ENCODE results near the gene DAGLA.

DNA sequence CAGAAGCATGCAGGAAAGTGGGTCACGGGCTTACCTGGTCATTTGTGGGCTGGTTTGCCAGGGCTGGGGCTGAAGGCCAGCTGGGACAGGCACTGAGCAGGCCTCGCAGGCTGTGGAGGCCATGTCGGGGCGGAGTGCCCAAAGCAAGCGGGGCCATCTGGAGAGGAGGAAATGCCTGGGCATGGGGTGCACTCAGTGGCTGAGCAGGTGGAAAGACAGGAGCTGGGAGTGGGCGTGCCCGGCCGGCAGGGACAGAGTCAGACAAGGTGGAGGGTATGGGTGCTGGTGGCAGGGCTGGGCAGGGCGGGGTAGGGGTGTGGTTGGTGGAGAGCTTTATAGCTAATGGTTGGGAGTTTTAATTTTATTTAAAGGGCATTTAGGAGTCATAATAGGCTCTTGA, 27.4 kb downstream of the DAGLA start:
- TF ChIP-seq, protein P1, sequence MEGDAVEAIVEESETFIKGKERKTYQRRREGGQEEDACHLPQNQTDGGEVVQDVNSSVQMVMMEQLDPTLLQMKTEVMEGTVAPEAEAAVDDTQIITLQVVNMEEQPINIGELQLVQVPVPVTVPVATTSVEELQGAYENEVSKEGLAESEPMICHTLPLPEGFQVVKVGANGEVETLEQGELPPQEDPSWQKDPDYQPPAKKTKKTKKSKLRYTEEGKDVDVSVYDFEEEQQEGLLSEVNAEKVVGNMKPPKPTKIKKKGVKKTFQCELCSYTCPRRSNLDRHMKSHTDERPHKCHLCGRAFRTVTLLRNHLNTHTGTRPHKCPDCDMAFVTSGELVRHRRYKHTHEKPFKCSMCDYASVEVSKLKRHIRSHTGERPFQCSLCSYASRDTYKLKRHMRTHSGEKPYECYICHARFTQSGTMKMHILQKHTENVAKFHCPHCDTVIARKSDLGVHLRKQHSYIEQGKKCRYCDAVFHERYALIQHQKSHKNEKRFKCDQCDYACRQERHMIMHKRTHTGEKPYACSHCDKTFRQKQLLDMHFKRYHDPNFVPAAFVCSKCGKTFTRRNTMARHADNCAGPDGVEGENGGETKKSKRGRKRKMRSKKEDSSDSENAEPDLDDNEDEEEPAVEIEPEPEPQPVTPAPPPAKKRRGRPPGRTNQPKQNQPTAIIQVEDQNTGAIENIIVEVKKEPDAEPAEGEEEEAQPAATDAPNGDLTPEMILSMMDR (IDR thresholded peaks at IDR 0.05): no peak
- TF ChIP-seq POLR2A (IDR thresholded peaks at IDR 0.05): no peak
